H1 (cell line): ENCODE measurements around the gene SERINC1. TPM values are rescaled to one million over a fixed set of nuclear protein-coding genes. Genes with fewer than 3 reads are reported as not detected.

ENCODE experiments used
- CTCF ChIA-PET: fragments of 300-600 bp; sonication (Branson Sonifier 250); formaldehyde crosslinking; loops from one replicate; lab custom pipeline; 2021; ENCODE audit not compliant: partially characterized antibody; lab: Charles Lee
- POLR2A ChIA-PET: fragments of 300-600 bp; sonication (Branson Sonifier 250); formaldehyde crosslinking; loops from one replicate; lab custom pipeline; 2021; ENCODE audit warnings: inconsistent platforms; ENCODE audit not compliant: partially characterized antibody; lab: Charles Lee
- DNase-seq, 2 experiments: peaks; one replicate each; pipeline versions ENCODE4 v3.0.0 to v3.0.0-alpha.2; 2010 to 2022; ENCODE audit warnings: low spot score in 2 of 2, low read depth in 1 of 2, mixed read lengths in 1 of 2
- FAIRE-seq: peaks from 2 replicates; lab custom pipeline; 2011; peaks lifted over from hg19 to GRCh38; lab: Jason Lieb, UNC
- H2AFZ ChIP-seq: 2 replicates; pipeline ENCODE4 v1.8.1; 2012; ENCODE audit warnings: low read length, inconsistent platforms
- H2AK5ac ChIP-seq: 2 replicates; pipeline ENCODE4 v1.6.1; 2013; ENCODE audit warnings: low read depth, low read length
- H2BK120ac ChIP-seq: replicated peaks from 2 replicates; pipeline ENCODE3; 2013; ENCODE audit warnings: low read depth, low read length, inconsistent platforms
- H2BK12ac ChIP-seq: 2 replicates; pipeline ENCODE4 v1.6.1; 2013; ENCODE audit warnings: low read depth, low read length
- H2BK15ac ChIP-seq: 2 replicates; pipeline ENCODE4 v1.6.1; 2013; ENCODE audit warnings: low read length
- H2BK20ac ChIP-seq: 2 replicates; pipeline ENCODE4 v1.6.1; 2013; ENCODE audit warnings: low read length
- H2BK5ac ChIP-seq: 2 replicates; pipeline ENCODE4 v1.6.1; 2013; ENCODE audit warnings: low read depth, low read length
- H3K14ac ChIP-seq: 2 replicates; pipeline ENCODE4 v1.6.1; 2013; ENCODE audit warnings: inconsistent platforms; ENCODE audit not compliant: insufficient read length
- H3K18ac ChIP-seq: 2 replicates; pipeline ENCODE4 v1.6.1; 2013; ENCODE audit warnings: low read length; ENCODE audit errors: extremely low read depth
- H3K23ac ChIP-seq: 2 replicates; pipeline ENCODE4 v1.6.1; 2013; ENCODE audit warnings: inconsistent platforms; ENCODE audit not compliant: insufficient read length
- H3K23me2 ChIP-seq: 2 replicates; pipeline ENCODE4 v1.6.1; 2013; ENCODE audit warnings: low read depth, low read length
- H3K27ac ChIP-seq: 2 replicates; pipeline ENCODE4 v1.6.1; 2011; ENCODE audit warnings: low read depth, low read length, inconsistent platforms
- H3K27me3 ChIP-seq, 4 experiments: replicated peaks in 1 of 4; 1 replicate in 1 of 4; 2 replicates in 3 of 4; pipeline versions ENCODE4 v1.6.1 to v1.8.1; 2011 to 2013; ENCODE audit warnings: low read length in 3 of 4, mild to moderate bottlenecking in 3 of 4, inconsistent platforms in 2 of 4, mixed read lengths in 2 of 4, moderate library complexity in 1 of 4; ENCODE audit not compliant: control insufficient read depth in 3 of 4, insufficient read depth in 3 of 4; ENCODE audit errors: extremely low read depth in 1 of 4
- H3K36me3 ChIP-seq, 4 experiments: 2 replicates each; pipeline versions ENCODE4 v1.6.1 to v1.8.1; 2011 to 2013; ENCODE audit warnings: mild to moderate bottlenecking in 4 of 4, low read length in 3 of 4, moderate library complexity in 2 of 4, control low read depth in 1 of 4, inconsistent platforms in 1 of 4; ENCODE audit not compliant: insufficient read depth in 4 of 4, control insufficient read depth in 2 of 4
- H3K4ac ChIP-seq: replicated peaks from 2 replicates; pipeline ENCODE3; 2013; ENCODE audit warnings: low read length, low read depth, mixed read lengths, inconsistent platforms; ENCODE audit not compliant: insufficient read length
- H3K4me1 ChIP-seq, 4 experiments: replicated peaks in 1 of 4; 1 replicate in 1 of 4; 2 replicates in 3 of 4; pipeline versions ENCODE4 v1.6.1 to v1.8.1; 2011 to 2013; ENCODE audit warnings: low read length in 3 of 4, inconsistent platforms in 2 of 4, mixed read lengths in 1 of 4; ENCODE audit not compliant: insufficient read depth in 4 of 4, control insufficient read depth in 3 of 4
- H3K4me2 ChIP-seq, 2 experiments: 2 replicates each; pipeline versions ENCODE4 v1.6.1 to v1.8.1; 2011 to 2013; ENCODE audit warnings: low read depth in 2 of 2, low read length in 2 of 2, control low read depth in 1 of 2, inconsistent platforms in 1 of 2, mild to moderate bottlenecking in 1 of 2; ENCODE audit not compliant: insufficient read depth in 1 of 2
- H3K4me3 ChIP-seq, 4 experiments: fragments of 200-600, 300-600 bp in 1 of 4; sonication (generic), shearing (Covaris generic), sonication (Bioruptor Twin) in 1 of 4; 2 replicates each; pipeline versions ENCODE4 v1.5.1 to v1.8.1; 2011 to 2016; ENCODE audit warnings: low read length in 4 of 4, low read depth in 3 of 4, control low read depth in 2 of 4, inconsistent platforms in 2 of 4, mild to moderate bottlenecking in 2 of 4, mixed read lengths in 1 of 4, moderate library complexity in 1 of 4; ENCODE audit not compliant: insufficient read depth in 2 of 4; ENCODE audit errors: extremely low read depth in 1 of 4
- H3K56ac ChIP-seq: replicated peaks from 2 replicates; pipeline ENCODE3; 2013; ENCODE audit warnings: low read depth, mild to moderate bottlenecking, mixed read lengths, low read length, inconsistent platforms; ENCODE audit not compliant: insufficient read length
- H3K79me1 ChIP-seq: 2 replicates; pipeline ENCODE4 v1.6.1; 2013; ENCODE audit warnings: low read depth, low read length, control low read depth
- H3K79me2 ChIP-seq, 2 experiments: 2 replicates each; pipeline versions ENCODE4 v1.6.1 to v1.8.1; 2012 to 2013; ENCODE audit warnings: low read length in 2 of 2, mild to moderate bottlenecking in 2 of 2, inconsistent platforms in 1 of 2; ENCODE audit not compliant: insufficient read depth in 2 of 2, control insufficient read depth in 1 of 2
- H3K9ac ChIP-seq, 4 experiments: replicated peaks in 1 of 4; 1 replicate in 1 of 4; 2 replicates in 3 of 4; pipeline versions ENCODE4 v1.6.1 to v1.8.1; 2011 to 2013; ENCODE audit warnings: low read depth in 3 of 4, low read length in 3 of 4, control low read depth in 2 of 4, mild to moderate bottlenecking in 2 of 4, moderate library complexity in 2 of 4, inconsistent platforms in 1 of 4; ENCODE audit errors: extremely low read depth in 1 of 4
- H3K9me3 ChIP-seq, 2 experiments: 2 replicates each; pipeline versions ENCODE4 v1.6.1 to v1.8.1; 2012 to 2013; ENCODE audit warnings: mild to moderate bottlenecking in 2 of 2, moderate library complexity in 2 of 2, control low read depth in 1 of 2, inconsistent platforms in 1 of 2, low read depth in 1 of 2, low read length in 1 of 2, mixed read lengths in 1 of 2; ENCODE audit not compliant: insufficient read depth in 2 of 2
- H4K20me1 ChIP-seq, 2 experiments: replicated peaks in 1 of 2; 2 replicates each; pipeline versions ENCODE3 to v1.8.1; 2011 to 2013; ENCODE audit warnings: inconsistent platforms in 2 of 2, low read length in 2 of 2, mild to moderate bottlenecking in 1 of 2; ENCODE audit not compliant: insufficient read depth in 2 of 2, control insufficient read depth in 1 of 2
- H4K5ac ChIP-seq: 2 replicates; pipeline ENCODE4 v1.6.1; 2013; ENCODE audit warnings: low read length, low read depth, mixed read lengths, inconsistent platforms; ENCODE audit not compliant: insufficient read length
- H4K8ac ChIP-seq: 2 replicates; pipeline ENCODE4 v1.8.0; 2013; ENCODE audit warnings: mild to moderate bottlenecking, moderate library complexity, low read length, inconsistent platforms; ENCODE audit not compliant: insufficient read depth; ENCODE audit errors: extremely low read depth
- H4K91ac ChIP-seq: replicated peaks from 2 replicates; pipeline ENCODE3; 2013; ENCODE audit warnings: low read length, mixed read lengths, inconsistent platforms; ENCODE audit not compliant: insufficient read length
- BCL11A ChIP-seq, 2 experiments: IDR thresholded peaks; one replicate each; pipeline ENCODE4 v1.6.1; 2011; ENCODE audit warnings: low read depth in 2 of 2, low read length in 2 of 2, mild to moderate bottlenecking in 2 of 2
- FOSL1 ChIP-seq: IDR thresholded peaks from 2 replicates; pipeline ENCODE4 v1.6.1; 2011; ENCODE audit warnings: mild to moderate bottlenecking, low read depth, low read length, moderate library complexity; ENCODE audit not compliant: insufficient read depth
- HDAC6 ChIP-seq: IDR thresholded peaks from one replicate; pipeline ENCODE4 v1.7.1; 2012; ENCODE audit warnings: low read depth, mild to moderate bottlenecking, inconsistent platforms, low read length, moderate library complexity
- KDM5A ChIP-seq: fragments of 200-600 bp; IDR thresholded peaks from 2 replicates; pipeline ENCODE4 v1.7.1; 2012; ENCODE audit warnings: mild to moderate bottlenecking, low read length, inconsistent platforms, mixed read lengths
- NRF1 ChIP-seq: IDR thresholded peaks from 2 replicates; pipeline ENCODE4 v1.6.1; 2011; ENCODE audit warnings: mild to moderate bottlenecking, low read depth, low read length, improper control_type of control experiment
- RXRA ChIP-seq: IDR thresholded peaks from 2 replicates; pipeline ENCODE4 v1.6.1; 2011; ENCODE audit warnings: low read depth, mild to moderate bottlenecking, low read length, moderate library complexity; ENCODE audit not compliant: insufficient read depth
- SIRT6 ChIP-seq: IDR thresholded peaks from one replicate; pipeline ENCODE4 v1.7.1; 2012; ENCODE audit warnings: low read length, inconsistent platforms
- TAF7 ChIP-seq: optimal IDR thresholded peaks from 2 replicates; pipeline ENCODE3; 2011; ENCODE audit warnings: low read depth, mild to moderate bottlenecking, inconsistent platforms, low read length, moderate library complexity, borderline replicate concordance
- TBP ChIP-seq: IDR thresholded peaks from 2 replicates; pipeline ENCODE4 v1.6.1; 2011; ENCODE audit warnings: low read depth, low read length, improper control_type of control experiment
- WGBS, 2 experiments: shearing (Covaris generic) in 1 of 2; methylation state at CpG; one replicate each; pipeline versions ENCODE4 v1.1.6 to v1.1.7; 2013 to 2015; ENCODE audit warnings: low lambda C conversion rate in 2 of 2, mixed read lengths in 2 of 2, inconsistent platforms in 1 of 2, low coverage in 1 of 2, missing lambda C conversion rate in 1 of 2; ENCODE audit not compliant: insufficient replicate concordance in 2 of 2, insufficient coverage in 1 of 2, insufficient read length in 1 of 2; ENCODE audit errors: extremely low coverage in 1 of 2, missing lambda C conversion rate in 1 of 2; 5-methylcytosine and 5-hydroxymethylcytosine counted together
- polyA plus RNA-seq, 7 experiments: library from polyadenylated mRNA; depleted of rRNA in 3 of 7; stranded (reverse) in 5 of 7; unstranded in 2 of 7; fragments of >200 nt in 5 of 7; fragments of 200-250 nt in 2 of 7; gene quantifications; 1 replicate in 5 of 7; 2 replicates in 1 of 7; 4 replicates in 1 of 7; pipeline versions ENCODE4 v1.2.1 to v1.2.3, GENCODE V29; 2011 to 2013; ENCODE audit warnings: missing spikeins in 2 of 7, mixed read lengths in 2 of 7
- total RNA-seq: library from RNA; stranded (reverse); fragmentation: NEBNext Ultra II Directional; extraction: Animal tissue kit (Norgen Biotek cat#: 25700); gene quantifications from 2 replicates; pipeline ENCODE4 v1.2.1, GENCODE V29; 2021
- TF ChIP-seq, protein P1 (sequence below): IDR thresholded peaks from 2 replicates; pipeline ENCODE4 v1.6.1; 2012; ENCODE audit warnings: inconsistent platforms
- TF ChIP-seq, protein P2 (sequence below), 3 experiments: IDR thresholded peaks; 1 replicate in 2 of 3; 2 replicates in 1 of 3; pipeline versions ENCODE4 v1.5.1 to v1.6.1; 2011; ENCODE audit warnings: low read length in 3 of 3, mild to moderate bottlenecking in 3 of 3, inconsistent platforms in 2 of 3, low read depth in 1 of 3, moderate library complexity in 1 of 3; ENCODE audit not compliant: insufficient read depth in 1 of 3; ENCODE audit errors: control extremely low read depth in 1 of 3

The SERINC1 gene
- total and polyA plus RNA-seq, 2 of the 8 experiments (the other 6 are each of a cell fraction or from before 2014, with no cell fraction given), result 15.4 to 38.6 TPM

DNA sequence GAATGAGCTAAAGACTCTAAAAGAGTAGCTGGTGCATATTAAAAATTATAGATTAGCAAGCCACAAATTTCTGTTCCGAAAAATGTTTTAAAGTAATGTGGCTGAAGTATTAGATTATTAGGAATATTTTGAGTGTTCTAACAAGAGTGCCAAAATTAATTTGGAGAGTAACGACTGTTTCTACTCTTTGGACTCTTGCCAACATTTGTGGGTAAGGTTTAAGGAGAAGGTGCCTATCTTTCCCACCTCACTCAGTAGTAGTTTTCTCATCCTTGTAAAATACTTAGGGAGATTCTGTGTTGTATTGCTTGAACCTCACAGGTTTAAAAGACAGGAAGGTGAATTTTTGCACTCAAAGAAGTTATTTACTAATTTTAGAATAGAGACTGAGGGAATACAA lies 67.2 kb downstream of the SERINC1 start:
- peaks cover 0 to 94% of the 10 kb centered on the region in 2 experiments; a peak in 3 of 4 replicates for H3K79me2 ChIP-seq
- no peak for TF ChIP-seq TAF7
- TF ChIP-seq SIRT6, result no peak
- no peak for TF ChIP-seq HDAC6
- TF ChIP-seq KDM5A, result no peak
- TF ChIP-seq, protein P1, sequence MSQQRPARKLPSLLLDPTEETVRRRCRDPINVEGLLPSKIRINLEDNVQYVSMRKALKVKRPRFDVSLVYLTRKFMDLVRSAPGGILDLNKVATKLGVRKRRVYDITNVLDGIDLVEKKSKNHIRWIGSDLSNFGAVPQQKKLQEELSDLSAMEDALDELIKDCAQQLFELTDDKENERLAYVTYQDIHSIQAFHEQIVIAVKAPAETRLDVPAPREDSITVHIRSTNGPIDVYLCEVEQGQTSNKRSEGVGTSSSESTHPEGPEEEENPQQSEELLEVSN, result no peak
- no peak for TF ChIP-seq RXRA
- TF ChIP-seq TBP, result no peak
- TF ChIP-seq, protein P2, sequence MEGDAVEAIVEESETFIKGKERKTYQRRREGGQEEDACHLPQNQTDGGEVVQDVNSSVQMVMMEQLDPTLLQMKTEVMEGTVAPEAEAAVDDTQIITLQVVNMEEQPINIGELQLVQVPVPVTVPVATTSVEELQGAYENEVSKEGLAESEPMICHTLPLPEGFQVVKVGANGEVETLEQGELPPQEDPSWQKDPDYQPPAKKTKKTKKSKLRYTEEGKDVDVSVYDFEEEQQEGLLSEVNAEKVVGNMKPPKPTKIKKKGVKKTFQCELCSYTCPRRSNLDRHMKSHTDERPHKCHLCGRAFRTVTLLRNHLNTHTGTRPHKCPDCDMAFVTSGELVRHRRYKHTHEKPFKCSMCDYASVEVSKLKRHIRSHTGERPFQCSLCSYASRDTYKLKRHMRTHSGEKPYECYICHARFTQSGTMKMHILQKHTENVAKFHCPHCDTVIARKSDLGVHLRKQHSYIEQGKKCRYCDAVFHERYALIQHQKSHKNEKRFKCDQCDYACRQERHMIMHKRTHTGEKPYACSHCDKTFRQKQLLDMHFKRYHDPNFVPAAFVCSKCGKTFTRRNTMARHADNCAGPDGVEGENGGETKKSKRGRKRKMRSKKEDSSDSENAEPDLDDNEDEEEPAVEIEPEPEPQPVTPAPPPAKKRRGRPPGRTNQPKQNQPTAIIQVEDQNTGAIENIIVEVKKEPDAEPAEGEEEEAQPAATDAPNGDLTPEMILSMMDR (IDR thresholded peaks at IDR 0.05; ENCODE audit: control extremely low read depth in 1 of 3, insufficient read depth in 1 of 3, low read depth in 1 of 3, low read length in 3 of 3), result no peak
- TF ChIP-seq BCL11A (IDR thresholded peaks at IDR 0.05; ENCODE audit: low read depth in 2 of 2, low read length in 2 of 2), result no peak
- TF ChIP-seq NRF1, result no peak
- no peak for TF ChIP-seq FOSL1

More for the DNA sequence above, 67.2 kb downstream of the SERINC1 start:
- Histone ChIP-seq H2BK15ac (no peak overlapping the region), H2BK120ac (no peak overlapping the region), H3K23ac (no peak overlapping the region), H3K4me1 (peaks cover 0 to 4% (median 0%) of the 10 kb centered on the region in 4 experiments; a peak in 3 of 7 replicates), H3K23me2 (0 out of 2 replicates have a peak, but pooled peaks cover 2% of the 10 kb centered on the region), H2BK20ac (no peak overlapping the region), H3K27ac (no peak overlapping the region), H4K5ac (no peak overlapping the region), H3K4me3 (no peak overlapping the region), H3K18ac (no peak overlapping the region), H3K14ac (no peak overlapping the region), H3K79me1 (peaks cover 3% of the 10 kb centered on the region), H4K20me1 (peaks cover 11 to 13% of the 10 kb centered on the region in 2 experiments), H2AK5ac (no peak overlapping the region), H4K91ac (no peak overlapping the region), H2AFZ (no peak overlapping the region), H3K9ac (no peak overlapping the region), H3K4ac (no peak overlapping the region), H2BK5ac (no peak overlapping the region), H3K56ac (no peak overlapping the region), H3K9me3 (no peaks in the 10 kb centered on the region), H4K8ac (no peak overlapping the region), H3K4me2 (no peak overlapping the region), H3K36me3 (no peaks in the 10 kb centered on the region), H3K27me3 (no peaks in the 10 kb centered on the region), H2BK12ac (no peak overlapping the region)
- WGBS, 2 experiments, result 87% methylated on average over 2 of the region's 2 CpGs; no CpG with 5 or more reads in 1 of the 2 experiments
- no peak for DNase-seq
- FAIRE-seq, result no peak
- ChIA-PET CTCF (interaction anchor here (0.9 to 1.1 kb wide), 2 partner anchors 13 to 356 kb away, joined by 3 read pairs; no protein-coding TSS in a partner anchor), POLR2A (interaction anchor here (1.0 kb wide), 1 partner anchor 15 kb away, joined by 3 read pairs; no protein-coding TSS in a partner anchor)
